NCI-H2227 treated with DMSO at 0.1 percent for 48 hours (cell line): ENCODE data around the gene GLYATL1.
A peak's percentile ranks its signal among the peaks of the same experiment; 100 is the strongest.

Experiments used
- DNase-seq: peaks from one replicate; lab custom pipeline; 2025; lab: John Stamatoyannopoulos, UW

Gene GLYATL1

DNA sequence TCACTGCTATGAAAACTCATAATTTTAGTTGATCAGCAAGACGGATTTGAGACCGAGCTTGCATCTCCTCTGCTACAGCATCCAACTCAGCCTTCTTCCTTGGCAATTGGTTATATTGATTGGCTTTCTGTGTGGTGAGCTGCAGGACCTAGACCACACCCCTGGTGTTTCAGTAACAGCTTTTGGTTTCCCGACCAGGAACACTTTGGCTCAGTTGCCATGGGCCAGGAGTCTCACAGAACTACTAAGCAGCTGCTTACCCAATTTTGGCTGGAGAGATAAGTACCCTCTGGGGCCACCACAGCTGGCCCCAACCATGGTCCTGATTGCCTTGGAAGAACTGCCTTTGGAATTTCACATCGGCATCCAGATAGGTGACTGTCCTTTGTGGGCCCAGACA lies at the start of gene GLYATL1:
TSS of gene GLYATL1 (plus strand) at position 212 of the 400 bp plus-strand sequence. CDS start 7,600 bp downstream, outside the sequence.
- no peak for DNase-seq

DNA sequence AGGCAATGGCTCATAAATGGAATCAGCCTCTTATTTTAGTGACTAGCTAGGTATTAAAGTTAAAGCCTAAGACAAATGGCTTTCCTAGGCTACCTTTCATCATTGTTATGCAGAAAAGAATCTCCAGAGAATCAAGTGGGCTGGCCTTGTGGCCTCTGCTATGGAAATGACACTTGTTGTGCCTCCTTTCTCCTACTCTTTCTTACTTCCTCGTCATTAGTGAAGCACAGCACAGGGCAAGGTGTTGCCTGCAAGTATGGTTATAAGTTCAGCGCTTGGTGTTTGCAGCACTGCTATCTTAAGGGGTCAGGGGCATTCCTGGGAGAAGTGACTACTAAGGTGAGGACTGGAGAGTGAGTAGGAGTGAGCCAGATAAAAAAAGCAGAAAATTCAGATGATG lies 45.4 kb upstream of the GLYATL1 start:
- no peak for DNase-seq

GRCh38 chr11:58898106-58898505 lies 41.2 kb upstream of the GLYATL1 start:
- no peak for DNase-seq

DNA sequence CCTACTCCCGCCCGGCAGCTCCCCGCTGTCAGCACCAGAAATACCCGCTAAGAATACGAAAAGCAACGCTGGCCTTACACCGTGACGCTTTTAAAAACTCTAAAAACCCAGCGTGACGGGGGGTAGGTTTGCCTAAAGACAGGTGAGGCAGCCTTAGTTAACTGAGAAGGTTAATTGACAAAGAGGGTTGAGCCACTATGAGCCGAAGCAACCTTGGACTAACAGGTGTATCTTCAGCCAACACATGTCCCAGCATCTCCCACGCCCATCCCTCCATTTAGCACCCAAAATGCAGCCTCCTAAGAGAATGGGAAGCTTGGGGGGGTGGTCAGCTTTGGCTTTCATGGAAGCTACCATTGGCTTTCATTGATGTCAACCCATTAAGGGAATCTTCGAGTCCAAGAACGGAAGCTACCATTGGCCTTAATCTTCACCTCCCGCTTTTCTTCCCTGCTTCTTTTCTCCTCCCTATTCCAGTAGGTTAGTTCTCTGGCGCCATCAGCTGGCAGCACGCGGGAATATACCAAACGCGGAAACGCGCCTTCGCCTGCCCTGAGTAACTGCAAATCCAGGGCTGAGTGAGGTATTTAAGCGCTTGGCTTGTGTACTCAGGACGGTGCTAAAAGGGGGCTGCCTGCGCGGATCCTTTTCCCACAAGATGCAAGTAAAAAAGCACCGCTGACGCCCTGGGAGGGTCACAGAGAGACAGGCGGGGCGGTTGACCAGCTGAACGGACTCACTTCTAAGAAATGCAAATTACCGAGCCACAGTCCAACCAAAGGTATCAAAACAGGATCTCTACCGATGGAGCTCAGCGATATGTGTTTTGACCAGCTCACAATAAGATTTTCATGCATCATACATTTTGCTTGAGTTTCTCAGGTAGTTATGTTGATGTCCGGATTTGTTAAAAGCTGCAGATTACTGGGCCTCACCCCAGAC lies 38.5 kb upstream of the GLYATL1 start:
- peak; percentile 94 for DNase-seq

- no peak for DNase-seq
Observed at GRCh38 chr11:58902881-58903280, 36.4 kb upstream of the GLYATL1 start.

GRCh38 chr11:58905011-58905720 lies 34.1 kb upstream of the GLYATL1 start:
- peak; percentile 90 for DNase-seq

DNA sequence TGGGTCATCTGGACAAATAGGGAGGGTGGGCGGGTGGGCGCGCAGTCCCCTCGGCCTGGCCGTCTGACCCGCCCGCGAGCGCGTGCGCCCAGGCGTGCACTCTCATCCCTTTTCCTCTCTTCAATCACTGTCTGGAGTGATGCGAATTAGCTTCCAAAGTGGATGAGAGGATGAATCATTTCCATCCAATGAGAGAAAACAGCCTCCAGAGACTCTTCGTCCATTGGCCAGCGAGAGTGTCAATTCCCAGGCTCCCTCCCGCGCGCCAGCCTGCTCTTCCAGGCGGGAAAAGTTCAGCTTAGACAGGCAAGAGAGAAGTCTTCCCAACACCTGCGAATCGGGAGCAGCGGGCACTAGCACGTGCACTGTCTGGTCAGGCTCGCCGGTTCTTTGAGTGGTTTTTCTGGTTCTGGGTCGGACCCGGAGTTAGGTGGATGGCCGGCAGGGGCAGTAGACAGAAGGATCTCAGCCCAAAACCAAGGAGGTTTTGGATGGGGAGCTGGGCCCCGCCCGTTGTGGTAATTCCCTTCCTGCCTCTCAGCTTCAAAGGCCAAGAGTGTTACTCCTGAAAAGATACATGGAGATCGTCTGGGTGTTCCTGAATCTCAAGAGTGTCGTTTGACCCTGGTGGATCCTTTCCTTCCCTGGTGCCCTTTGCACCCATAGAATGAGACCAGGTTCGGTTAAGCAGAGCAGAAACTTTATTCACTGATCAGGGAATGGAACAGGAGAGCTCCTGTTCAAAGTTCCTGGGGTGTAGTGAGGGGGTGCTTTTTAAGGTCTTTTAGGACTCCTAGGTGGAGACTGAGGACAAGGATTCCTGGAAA lies 33.4 kb upstream of the GLYATL1 start:
- DNase-seq, result peak; percentile 92

DNA sequence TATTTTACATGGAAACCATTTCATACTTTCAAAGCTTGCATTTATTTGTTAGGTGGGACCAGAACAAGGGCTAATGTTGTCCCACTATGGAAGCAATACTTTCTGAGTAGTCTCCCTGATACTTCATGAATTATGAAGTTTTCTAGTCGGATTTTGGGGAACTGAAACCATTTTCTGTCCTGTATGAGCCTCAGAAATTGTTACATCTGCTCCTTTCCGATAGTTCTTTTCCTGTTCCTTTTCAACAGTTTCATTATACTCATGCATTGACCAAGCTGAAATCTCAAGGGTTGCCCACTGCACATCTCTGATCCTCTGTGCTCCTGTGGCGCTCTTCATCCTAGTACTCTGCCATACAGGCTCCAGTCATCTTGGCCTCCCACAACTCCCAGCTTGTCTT lies 31.5 kb upstream of the GLYATL1 start:
- no peak for DNase-seq

- no peak for DNase-seq
Observed at GRCh38 chr11:58912124-58912523, 27.2 kb upstream of the GLYATL1 start.

- no peak for DNase-seq
Observed at GRCh38 chr11:58913685-58914084, 25.6 kb upstream of the GLYATL1 start.

- no peak for DNase-seq
Observed at GRCh38 chr11:58914821-58915543, 24.3 kb upstream of the GLYATL1 start.

DNA sequence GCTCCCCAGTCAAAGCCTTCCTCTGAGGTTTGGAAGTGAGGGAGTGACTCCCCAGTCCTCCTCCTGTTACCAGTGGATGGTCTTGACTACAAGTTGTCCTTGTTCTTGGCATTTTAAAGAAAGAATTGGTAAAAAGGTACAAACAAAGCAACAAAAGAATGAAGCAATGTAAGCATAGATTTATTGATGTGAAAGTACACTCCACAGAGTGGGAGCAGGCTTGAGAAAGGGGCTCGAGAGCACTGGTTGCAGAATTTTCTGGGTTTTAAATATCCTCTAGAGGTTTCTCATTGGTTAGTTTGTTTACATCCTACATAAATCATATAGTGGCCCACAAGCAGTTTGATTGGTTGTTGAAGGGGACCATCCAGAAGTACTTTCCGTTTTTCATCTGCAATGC lies 22.7 kb upstream of the GLYATL1 start:
- no peak for DNase-seq

- no peak for DNase-seq
Observed at GRCh38 chr11:58917159-58917783, 22.0 kb upstream of the GLYATL1 start.

- no peak for DNase-seq
Observed at GRCh38 chr11:58919561-58919960, 19.7 kb upstream of the GLYATL1 start.

DNA sequence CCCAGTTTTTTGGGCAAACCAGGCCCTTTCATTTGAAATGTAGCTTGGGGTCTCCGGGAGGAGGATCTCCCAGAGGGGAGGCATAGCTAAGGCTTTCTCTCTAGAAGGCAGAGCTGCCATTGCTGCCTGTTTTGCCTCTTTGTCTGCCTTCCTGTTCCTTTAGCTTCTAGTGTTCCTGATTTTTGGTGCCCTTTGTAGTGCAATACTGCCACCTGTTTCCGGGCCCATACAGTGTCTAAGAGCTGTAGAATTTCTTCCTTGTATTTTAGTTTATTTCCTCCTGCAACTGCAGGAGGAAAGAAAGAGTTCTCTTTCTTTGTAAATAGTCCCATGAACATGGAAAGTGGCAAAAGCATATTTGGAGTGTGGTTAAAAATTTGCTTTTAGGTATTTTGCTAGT lies 19.3 kb upstream of the GLYATL1 start:
- DNase-seq, result no peak

DNA sequence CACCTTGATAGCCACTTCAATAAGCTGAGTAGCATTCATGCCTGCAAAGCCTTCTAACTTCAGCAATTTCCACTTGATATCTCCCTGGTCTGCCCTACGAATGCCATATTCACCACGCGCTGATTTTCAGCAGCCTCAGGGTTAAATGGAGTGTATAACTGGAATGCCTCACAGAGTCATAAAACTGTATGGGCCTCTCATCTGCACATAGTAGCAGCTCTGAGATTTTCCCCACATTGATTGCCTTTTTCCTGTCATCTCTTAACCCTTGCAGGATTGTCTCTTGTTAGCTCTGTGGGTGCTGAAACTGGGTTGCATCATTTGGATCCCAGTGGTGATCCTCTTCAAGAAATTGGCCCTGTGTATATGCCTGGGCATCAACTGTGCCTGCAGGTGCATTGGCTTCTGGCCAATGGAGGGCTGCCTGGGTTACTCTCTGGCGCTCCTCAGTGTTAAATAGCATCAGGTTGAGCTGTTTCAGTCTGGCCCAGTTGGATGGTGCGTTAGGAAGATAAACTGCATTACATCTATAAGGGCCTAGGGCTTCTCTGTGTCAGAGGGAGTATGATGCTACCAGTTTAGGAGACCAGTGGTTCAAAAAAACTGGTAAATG lies 17.4 kb upstream of the GLYATL1 start:
- DNase-seq, result no peak

DNA sequence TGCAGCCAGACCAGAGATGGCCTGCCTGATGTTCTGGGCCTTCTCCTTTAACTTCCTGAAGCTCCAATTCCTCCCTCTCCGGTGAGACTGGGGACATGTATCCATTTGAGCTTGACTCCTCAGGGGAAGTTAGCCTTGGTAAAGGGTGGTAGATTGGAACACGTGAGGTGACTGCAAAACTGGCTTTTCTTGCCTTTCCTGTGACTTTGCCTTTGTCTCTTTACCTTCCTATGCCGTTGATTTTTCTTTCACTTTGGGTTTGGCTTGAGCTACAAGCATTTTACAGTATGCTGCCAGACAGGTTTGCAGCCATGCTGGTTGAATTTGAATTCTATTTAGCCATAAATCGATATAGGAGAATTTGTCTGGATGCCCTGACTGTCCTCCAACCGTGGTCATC lies 16.8 kb upstream of the GLYATL1 start:
- no peak for DNase-seq

- no peak for DNase-seq
Observed at GRCh38 chr11:58923300-58923788, 15.9 kb upstream of the GLYATL1 start.

- no peak for DNase-seq
Observed at GRCh38 chr11:58924230-58924629, 15.1 kb upstream of the GLYATL1 start.

- DNase-seq, result no peak
Observed at GRCh38 chr11:58926251-58926650, 13.0 kb upstream of the GLYATL1 start.

DNA sequence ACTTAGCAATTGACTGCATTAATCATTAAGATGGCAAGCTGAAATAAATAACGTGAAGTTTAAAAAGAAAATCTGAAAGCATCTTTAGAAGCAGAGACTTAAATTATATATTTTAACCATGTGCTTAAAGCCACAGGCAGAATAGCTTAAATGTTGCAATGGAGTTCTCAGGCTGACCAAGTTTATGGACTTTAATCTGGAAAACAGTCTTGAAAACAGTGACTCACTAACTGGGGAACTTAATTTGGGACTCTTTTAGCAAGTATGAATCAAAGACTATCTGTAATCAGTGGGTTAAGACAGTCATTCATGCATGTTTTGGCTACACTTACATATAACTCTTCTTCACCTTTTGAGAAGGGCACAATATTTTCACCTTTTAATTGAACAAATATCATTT lies 12.6 kb upstream of the GLYATL1 start:
- no peak for DNase-seq
